Caco-2 (cell line): ENCODE results near the gene LAMB4. TPM values are rescaled to one million over a fixed set of nuclear protein-coding genes. Genes with fewer than 3 reads are reported as not detected.

Experiments used
- BruUV-seq: library from RNA; stranded (reverse); fragments of 400-500 nt; replicated peaks from 2 replicates; lab custom pipeline; 2021; lab: Mats Ljungman, UMichigan
- CTCF ChIA-PET: fragments of 300-600 bp; sonication (Branson Sonifier 250); formaldehyde crosslinking; loops from one replicate; lab custom pipeline; 2022; ENCODE audit warnings: antibody characterized with exemption; lab: Charles Lee
- POLR2A ChIA-PET: fragments of 300-600 bp; sonication (Branson Sonifier 250); formaldehyde crosslinking; loops from one replicate; lab custom pipeline; 2022; ENCODE audit warnings: antibody characterized with exemption; lab: Charles Lee
- DNase-seq, 2 experiments: peaks; one replicate each; pipeline versions ENCODE4 v3.0.0 to v3.0.0-alpha.2; 2020 to 2022
- H3K27me3 ChIP-seq: replicated peaks from 2 replicates; pipeline ENCODE4 v1.6.0; 2011; ENCODE audit warnings: low read length; ENCODE audit not compliant: control insufficient read depth, insufficient read depth
- H3K36me3 ChIP-seq: 2 replicates; pipeline ENCODE4 v1.5.1; 2011; ENCODE audit warnings: low read length; ENCODE audit not compliant: control insufficient read depth, insufficient read depth
- H3K4me1 ChIP-seq: fragments of 250-450 bp; sonication (Bioruptor Pico); 2 replicates; pipeline ENCODE4 v1.5.1; 2020; ENCODE audit warnings: mild to moderate bottlenecking
- H3K4me3 ChIP-seq: 2 replicates; pipeline ENCODE4 v1.5.1; 2011; ENCODE audit warnings: low read depth, mild to moderate bottlenecking, control low read depth, low read length
- H3K9me3 ChIP-seq: fragments of 250-450 bp; sonication (Bioruptor Pico); 2 replicates; pipeline ENCODE4 v1.5.1; 2020; ENCODE audit warnings: mild to moderate bottlenecking, moderate library complexity
- H3K27ac Mint-ChIP-seq: one replicate; pipeline ENCODE4 v1.8.0; 2022; ENCODE audit warnings: mixed read lengths; ENCODE audit not compliant: unreplicated experiment
- H3K27me3 Mint-ChIP-seq: one replicate; pipeline ENCODE4 v1.8.0; 2022; ENCODE audit warnings: mixed read lengths; ENCODE audit not compliant: insufficient read depth, unreplicated experiment
- H3K36me3 Mint-ChIP-seq: one replicate; pipeline ENCODE4 v1.8.0; 2022; ENCODE audit warnings: mild to moderate bottlenecking, mixed read lengths; ENCODE audit not compliant: insufficient read depth, unreplicated experiment
- H3K4me1 Mint-ChIP-seq: one replicate; pipeline ENCODE4 v1.8.0; 2022; ENCODE audit warnings: low read depth, mixed read lengths; ENCODE audit not compliant: unreplicated experiment
- H3K4me3 Mint-ChIP-seq: one replicate; pipeline ENCODE4 v1.8.0; 2022; ENCODE audit warnings: mild to moderate bottlenecking, moderate library complexity, mixed read lengths; ENCODE audit not compliant: unreplicated experiment
- H3K9me3 Mint-ChIP-seq: one replicate; pipeline ENCODE4 v1.8.0; 2022; ENCODE audit warnings: mixed read lengths; ENCODE audit not compliant: unreplicated experiment
- intact Hi-C: fragments of 100-400 bp; cut with micrococcal nuclease; formaldehyde crosslinking; loops from one replicate; pipeline ENCODE4 v1.10.0; 2022; ENCODE audit not compliant: unreplicated experiment
- total RNA-seq: library from RNA; stranded (reverse); gene quantifications from 2 replicates; pipeline ENCODE4 v1.2.3, GENCODE V29; 2022
- TF ChIP-seq, protein P1 (sequence below), 2 experiments: fragments of 200-600 bp in 1 of 2; IDR thresholded peaks; 1 replicate in 1 of 2; 2 replicates in 1 of 2; pipeline versions ENCODE4 v1.5.1 to v1.8.0; 2011 to 2022; ENCODE audit warnings: antibody characterized with exemption in 1 of 2, control low read depth in 1 of 2, inconsistent platforms in 1 of 2, low read depth in 1 of 2, low read length in 1 of 2, mild to moderate bottlenecking in 1 of 2, moderate library complexity in 1 of 2; ENCODE audit not compliant: insufficient read depth in 1 of 2, severe bottlenecking in 1 of 2, unreplicated experiment in 1 of 2

LAMB4 gene
- total RNA-seq, 1 experiment from 2014 or later = 0.52 TPM

GRCh38 chr7:108029034-108029433, 101.1 kb downstream of the LAMB4 start:
- no peaks in the 10 kb centered on the region for H3K9me3 Mint-ChIP-seq
- intact Hi-C loops = no loop called here
- Histone ChIP-seq H3K9me3 (no peaks in the 10 kb centered on the region), H3K36me3 (no peaks in the 10 kb centered on the region), H3K4me3 (no peak overlapping the region), H3K27me3 (no peaks in the 10 kb centered on the region), H3K4me1 (peaks cover 45% of the 10 kb centered on the region)
- ChIA-PET POLR2A (no interaction called here), CTCF (interaction anchor here (0.6 kb wide), 1 partner anchor 10 kb away, joined by 3 read pairs; no protein-coding TSS in a partner anchor)
- no TSS peak for BruUV-seq
- peaks cover 43% of the 10 kb centered on the region for H3K4me1 Mint-ChIP-seq
- H3K27me3 Mint-ChIP-seq = no peaks in the 10 kb centered on the region
- H3K4me3 Mint-ChIP-seq = no peak overlapping the region
- no peak for DNase-seq
- no peaks in the 10 kb centered on the region for H3K36me3 Mint-ChIP-seq
- TF ChIP-seq, protein P1, sequence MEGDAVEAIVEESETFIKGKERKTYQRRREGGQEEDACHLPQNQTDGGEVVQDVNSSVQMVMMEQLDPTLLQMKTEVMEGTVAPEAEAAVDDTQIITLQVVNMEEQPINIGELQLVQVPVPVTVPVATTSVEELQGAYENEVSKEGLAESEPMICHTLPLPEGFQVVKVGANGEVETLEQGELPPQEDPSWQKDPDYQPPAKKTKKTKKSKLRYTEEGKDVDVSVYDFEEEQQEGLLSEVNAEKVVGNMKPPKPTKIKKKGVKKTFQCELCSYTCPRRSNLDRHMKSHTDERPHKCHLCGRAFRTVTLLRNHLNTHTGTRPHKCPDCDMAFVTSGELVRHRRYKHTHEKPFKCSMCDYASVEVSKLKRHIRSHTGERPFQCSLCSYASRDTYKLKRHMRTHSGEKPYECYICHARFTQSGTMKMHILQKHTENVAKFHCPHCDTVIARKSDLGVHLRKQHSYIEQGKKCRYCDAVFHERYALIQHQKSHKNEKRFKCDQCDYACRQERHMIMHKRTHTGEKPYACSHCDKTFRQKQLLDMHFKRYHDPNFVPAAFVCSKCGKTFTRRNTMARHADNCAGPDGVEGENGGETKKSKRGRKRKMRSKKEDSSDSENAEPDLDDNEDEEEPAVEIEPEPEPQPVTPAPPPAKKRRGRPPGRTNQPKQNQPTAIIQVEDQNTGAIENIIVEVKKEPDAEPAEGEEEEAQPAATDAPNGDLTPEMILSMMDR (IDR thresholded peaks at IDR 0.05; ENCODE audit: insufficient read depth in 1 of 2, low read depth in 1 of 2, low read length in 1 of 2, severe bottlenecking in 1 of 2, unreplicated experiment in 1 of 2) = no peak
- H3K27ac Mint-ChIP-seq = peak overlapping the region; percentile 23

DNA sequence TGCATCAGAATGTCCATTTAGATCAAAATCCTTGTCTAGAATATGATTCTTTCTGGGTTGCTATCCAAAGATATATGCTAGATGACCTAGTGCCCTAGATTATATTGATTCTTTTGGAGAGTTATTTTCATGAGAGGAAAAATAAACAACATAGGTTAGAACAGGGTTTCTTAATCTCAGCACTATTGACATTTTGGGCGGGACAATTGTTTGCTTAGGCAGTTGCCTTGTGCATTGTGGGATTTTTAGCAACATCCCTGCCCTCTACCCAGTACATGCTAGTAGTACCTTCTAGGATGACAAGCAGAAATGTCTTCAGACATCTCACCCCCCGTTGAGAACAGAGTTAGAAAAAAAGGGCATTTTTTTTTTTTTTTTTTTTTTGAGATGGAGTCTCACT, 102.0 kb downstream of the LAMB4 start:
- no peaks in the 10 kb centered on the region for H3K9me3 Mint-ChIP-seq
- Histone ChIP-seq H3K27me3 (no peaks in the 10 kb centered on the region), H3K4me1 (peaks cover 36% of the 10 kb centered on the region), H3K36me3 (no peaks in the 10 kb centered on the region), H3K9me3 (no peaks in the 10 kb centered on the region), H3K4me3 (no peak overlapping the region)
- H3K36me3 Mint-ChIP-seq = no peaks in the 10 kb centered on the region
- intact Hi-C loops = loop anchor here (1.0 kb wide), 1 partner anchor 13 kb away; no protein-coding TSS in a partner anchor
- no peaks in the 10 kb centered on the region for H3K27me3 Mint-ChIP-seq
- CTCF ChIA-PET = no interaction called here
- POLR2A ChIA-PET = no interaction called here
- BruUV-seq = no TSS peak
- no peak overlapping the region for H3K27ac Mint-ChIP-seq
- H3K4me1 Mint-ChIP-seq = peaks cover 34% of the 10 kb centered on the region
- TF ChIP-seq, protein P1 (IDR thresholded peaks at IDR 0.05; ENCODE audit: insufficient read depth in 1 of 2, low read depth in 1 of 2, low read length in 1 of 2, severe bottlenecking in 1 of 2, unreplicated experiment in 1 of 2) = no peak
- no peak overlapping the region for H3K4me3 Mint-ChIP-seq
- peak; percentile 44 to 54 for DNase-seq

DNA sequence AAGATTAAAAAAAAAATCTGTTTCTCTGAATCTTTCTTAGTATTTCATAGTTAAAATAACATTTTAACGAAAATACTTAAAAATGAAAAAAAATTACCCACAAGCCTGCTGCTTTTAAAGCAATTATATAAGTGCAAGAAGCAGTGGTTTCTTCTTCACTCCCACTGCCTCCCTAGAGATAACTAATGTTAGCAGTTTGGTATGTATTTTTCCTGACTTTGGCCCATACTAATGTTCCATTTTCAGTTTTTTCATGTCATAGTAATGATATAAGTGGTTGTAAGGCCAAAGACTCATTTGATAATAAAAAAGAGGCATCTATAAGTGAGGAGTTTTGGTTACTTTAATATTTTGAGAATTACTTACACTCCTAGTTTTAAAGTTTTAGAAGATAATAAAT, 102.9 kb downstream of the LAMB4 start:
- no TSS peak for BruUV-seq
- Mint-ChIP-seq H3K9me3 (no peaks in the 10 kb centered on the region), H3K27me3 (no peaks in the 10 kb centered on the region), H3K36me3 (no peaks in the 10 kb centered on the region), H3K4me1 (peaks cover 31% of the 10 kb centered on the region), H3K27ac (no peak overlapping the region), H3K4me3 (no peak overlapping the region)
- no peaks in the 10 kb centered on the region for H3K9me3 ChIP-seq
- DNase-seq = no peak
- intact Hi-C loops = no loop called here
- no peaks in the 10 kb centered on the region for H3K36me3 ChIP-seq
- ChIA-PET POLR2A (no interaction called here), CTCF (no interaction called here)
- peaks cover 30% of the 10 kb centered on the region for H3K4me1 ChIP-seq
- no peak overlapping the region for H3K4me3 ChIP-seq
- no peaks in the 10 kb centered on the region for H3K27me3 ChIP-seq
- TF ChIP-seq, protein P1 (IDR thresholded peaks at IDR 0.05; ENCODE audit: insufficient read depth in 1 of 2, low read depth in 1 of 2, low read length in 1 of 2, severe bottlenecking in 1 of 2, unreplicated experiment in 1 of 2) = no peak
